Measurements from ENCODE around the gene CNOT6. TPM values are rescaled to one million over a fixed set of nuclear protein-coding genes. Genes with fewer than 3 reads are reported as not detected.

The CNOT6 gene
- total RNA-seq, 1 experiment from 2014 or later, result 32.8 TPM

DNA sequence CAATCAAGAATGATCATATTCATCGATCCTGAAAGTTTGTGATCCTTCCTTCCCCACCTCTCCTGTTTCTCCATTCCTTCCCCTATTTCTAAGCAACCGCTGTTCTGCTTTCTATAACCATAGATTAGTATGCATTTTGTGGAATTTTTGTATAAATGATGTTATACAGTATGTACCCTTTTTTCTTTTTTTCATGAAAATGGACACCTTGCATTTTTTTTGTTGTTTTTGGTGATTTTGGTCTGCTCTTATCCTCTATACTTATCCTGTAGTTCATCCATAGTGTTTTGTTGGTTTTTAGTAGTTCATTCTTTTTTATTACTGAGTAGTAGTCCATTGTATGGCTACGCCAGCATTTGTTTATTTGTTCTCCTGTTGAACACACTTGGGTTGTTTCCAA, 51.1 kb downstream of the CNOT6 start:
- no peak for TF ChIP-seq TCF7L2 (IDR thresholded peaks at IDR 0.05; ENCODE audit: low read depth, low read length)
- TF ChIP-seq POLR2AphosphoS5 (IDR thresholded peaks at IDR 0.05; ENCODE audit: low read depth, low read length), result no peak
- TF ChIP-seq SIN3A (IDR thresholded peaks at IDR 0.05; ENCODE audit: borderline replicate concordance, insufficient read depth, low read depth, low read length), result no peak
- TF ChIP-seq CTCF (IDR thresholded peaks at IDR 0.05), result no peak
- TF ChIP-seq, protein P1, sequence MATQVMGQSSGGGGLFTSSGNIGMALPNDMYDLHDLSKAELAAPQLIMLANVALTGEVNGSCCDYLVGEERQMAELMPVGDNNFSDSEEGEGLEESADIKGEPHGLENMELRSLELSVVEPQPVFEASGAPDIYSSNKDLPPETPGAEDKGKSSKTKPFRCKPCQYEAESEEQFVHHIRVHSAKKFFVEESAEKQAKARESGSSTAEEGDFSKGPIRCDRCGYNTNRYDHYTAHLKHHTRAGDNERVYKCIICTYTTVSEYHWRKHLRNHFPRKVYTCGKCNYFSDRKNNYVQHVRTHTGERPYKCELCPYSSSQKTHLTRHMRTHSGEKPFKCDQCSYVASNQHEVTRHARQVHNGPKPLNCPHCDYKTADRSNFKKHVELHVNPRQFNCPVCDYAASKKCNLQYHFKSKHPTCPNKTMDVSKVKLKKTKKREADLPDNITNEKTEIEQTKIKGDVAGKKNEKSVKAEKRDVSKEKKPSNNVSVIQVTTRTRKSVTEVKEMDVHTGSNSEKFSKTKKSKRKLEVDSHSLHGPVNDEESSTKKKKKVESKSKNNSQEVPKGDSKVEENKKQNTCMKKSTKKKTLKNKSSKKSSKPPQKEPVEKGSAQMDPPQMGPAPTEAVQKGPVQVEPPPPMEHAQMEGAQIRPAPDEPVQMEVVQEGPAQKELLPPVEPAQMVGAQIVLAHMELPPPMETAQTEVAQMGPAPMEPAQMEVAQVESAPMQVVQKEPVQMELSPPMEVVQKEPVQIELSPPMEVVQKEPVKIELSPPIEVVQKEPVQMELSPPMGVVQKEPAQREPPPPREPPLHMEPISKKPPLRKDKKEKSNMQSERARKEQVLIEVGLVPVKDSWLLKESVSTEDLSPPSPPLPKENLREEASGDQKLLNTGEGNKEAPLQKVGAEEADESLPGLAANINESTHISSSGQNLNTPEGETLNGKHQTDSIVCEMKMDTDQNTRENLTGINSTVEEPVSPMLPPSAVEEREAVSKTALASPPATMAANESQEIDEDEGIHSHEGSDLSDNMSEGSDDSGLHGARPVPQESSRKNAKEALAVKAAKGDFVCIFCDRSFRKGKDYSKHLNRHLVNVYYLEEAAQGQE (IDR thresholded peaks at IDR 0.05; ENCODE audit: insufficient read depth in 1 of 2, low read depth in 2 of 2, low read length in 1 of 2), result no peak
- in situ Hi-C loops (cut with HindIII; ENCODE audit: low pct_unique_long_range_greater_than_20kb, low sequenced_read_pairs) (no loop called here), intact Hi-C loops (cut with micrococcal nuclease; ENCODE audit: unreplicated experiment) (no loop called here)
- Histone ChIP-seq H3K27ac (ENCODE audit: low read length) (no peak overlapping the region), H3K36me3 (ENCODE audit: control insufficient read depth, insufficient read depth, low read length) (no peaks in the 10 kb centered on the region; the same call in 1 of the 2 replicates), H3K27me3 (ENCODE audit: control insufficient read depth, insufficient read depth, low read length) (no peaks in the 10 kb centered on the region), H3K4me3 (ENCODE audit: low read depth in 2 of 2, low read length in 2 of 2) (no peak overlapping the region), H3K4me1 (ENCODE audit: control insufficient read depth, insufficient read depth, low read length) (no peaks in the 10 kb centered on the region; the same call in 1 of the 2 replicates), H3K9me3 (ENCODE audit: control insufficient read depth, insufficient read depth, low read depth, low read length) (no peaks in the 10 kb centered on the region)
- POLR2A ChIA-PET, result no interaction called here
- CTCF ChIA-PET, result no interaction called here
- DNase-seq (ENCODE audit: low read depth, low spot score), result no peak
- BruUV-seq (replicated peaks), result no TSS peak
- ATAC-seq, result no peak

GRCh38 chr5:180548563-180548962, 54.4 kb downstream of the CNOT6 start:
- Histone ChIP-seq H3K36me3 (ENCODE audit: control insufficient read depth, insufficient read depth, low read length) (peaks cover 5% of the 10 kb centered on the region; the same call in 1 of the 2 replicates), H3K27ac (ENCODE audit: low read length) (no peak overlapping the region), H3K4me1 (ENCODE audit: control insufficient read depth, insufficient read depth, low read length) (no peaks in the 10 kb centered on the region; the same call in 1 of the 2 replicates), H3K9me3 (ENCODE audit: control insufficient read depth, insufficient read depth, low read depth, low read length) (no peaks in the 10 kb centered on the region), H3K27me3 (ENCODE audit: control insufficient read depth, insufficient read depth, low read length) (no peaks in the 10 kb centered on the region), H3K4me3 (ENCODE audit: low read depth in 2 of 2, low read length in 2 of 2) (no peak overlapping the region)
- CTCF ChIA-PET, result no interaction called here
- intact Hi-C loops (cut with micrococcal nuclease; ENCODE audit: unreplicated experiment), result no loop called here
- in situ Hi-C loops (cut with HindIII; ENCODE audit: low pct_unique_long_range_greater_than_20kb, low sequenced_read_pairs), result no loop called here
- DNase-seq (ENCODE audit: low read depth, low spot score) (no peak), ATAC-seq (no peak)
- no TSS peak for BruUV-seq (replicated peaks)
- TF ChIP-seq TCF7L2 (IDR thresholded peaks at IDR 0.05; ENCODE audit: low read depth, low read length), result no peak
- TF ChIP-seq SIN3A (IDR thresholded peaks at IDR 0.05; ENCODE audit: borderline replicate concordance, insufficient read depth, low read depth, low read length), result no peak
- TF ChIP-seq POLR2AphosphoS5 (IDR thresholded peaks at IDR 0.05; ENCODE audit: low read depth, low read length), result no peak
- TF ChIP-seq CTCF (IDR thresholded peaks at IDR 0.05), result no peak
- TF ChIP-seq, protein P1 (IDR thresholded peaks at IDR 0.05; ENCODE audit: insufficient read depth in 1 of 2, low read depth in 2 of 2, low read length in 1 of 2), result no peak
- POLR2A ChIA-PET, result no interaction called here
